ENCODE measurements around the gene THEMIS. TPM values are rescaled to one million over a fixed set of nuclear protein-coding genes. Genes with fewer than 3 reads are reported as not detected.
"Not testable (repeated sequence)": the region's sequence is repeated elsewhere in the genome, so short reads cannot be mapped to it uniquely, and the experiment has no call there.

Gene THEMIS
- total RNA-seq, 4 donors from 2014 or later, result 0.68 to 1.8 (median 1.4) TPM

GRCh38 chr6:127690588-127690987 is 210.3 kb downstream of the THEMIS start:
- Histone ChIP-seq H3K36me3 (no peaks in the 10 kb centered on the region), H3K9me3 (no peaks in the 10 kb centered on the region), H3K4me3 (replicated peaks in 1 of 3) (no peak overlapping the region), H3K4me1 (no peaks in the 10 kb centered on the region), H3K27ac (no peak overlapping the region), H3K27me3 (no peaks in the 10 kb centered on the region)
- TF ChIP-seq POLR2A (IDR thresholded peaks at IDR 0.05), result no peak
- TF ChIP-seq CTCF (IDR thresholded peaks at IDR 0.05), result no peak
- no peak for DNase-seq
- intact Hi-C loops (cut with DNase I), result no loop called here

GRCh38 chr6:127690092-127690491 is 210.8 kb downstream of the THEMIS start:
- Histone ChIP-seq H3K4me3 (replicated peaks in 1 of 3) (no peak overlapping the region), H3K9me3 (no peaks in the 10 kb centered on the region), H3K4me1 (no peaks in the 10 kb centered on the region), H3K27me3 (no peaks in the 10 kb centered on the region), H3K27ac (no peak overlapping the region), H3K36me3 (no peaks in the 10 kb centered on the region)
- DNase-seq, result no peak
- peak in 3 of 6 experiments; percentile 40 to 57 (median 55) for TF ChIP-seq CTCF (IDR thresholded peaks at IDR 0.05)
- TF ChIP-seq POLR2A (IDR thresholded peaks at IDR 0.05), result no peak
- intact Hi-C loops (cut with DNase I), result no loop called here

- intact Hi-C loops (cut with DNase I); H3K27ac ChIP-seq; H3K9me3 ChIP-seq; DNase-seq; H3K4me3 ChIP-seq (replicated peaks in 1 of 3); H3K27me3 ChIP-seq; H3K36me3 ChIP-seq; H3K4me1 ChIP-seq: not testable (repeated sequence)
- WGBS, 2 donors, result 90 to 93% methylated on average over 3 of the region's 3 CpGs
Observed at GRCh38 chr6:127687490-127687889, 213.4 kb downstream of the THEMIS start.

GRCh38 chr6:127686084-127686483 is 214.8 kb downstream of the THEMIS start:
- TF ChIP-seq POLR2A (IDR thresholded peaks at IDR 0.05) (no peak), CTCF (IDR thresholded peaks at IDR 0.05) (no peak)
- intact Hi-C loops (cut with DNase I), result no loop called here
- H3K36me3 ChIP-seq, result no peaks in the 10 kb centered on the region
- no peaks in the 10 kb centered on the region for H3K9me3 ChIP-seq
- DNase-seq, result no peak
- H3K4me1 ChIP-seq, result no peaks in the 10 kb centered on the region
- no peak overlapping the region for H3K27ac ChIP-seq
- no peaks in the 10 kb centered on the region for H3K27me3 ChIP-seq
- H3K4me3 ChIP-seq (replicated peaks in 1 of 3), result no peak overlapping the region

- Histone ChIP-seq H3K27me3 (no peaks in the 10 kb centered on the region), H3K36me3 (no peaks in the 10 kb centered on the region), H3K4me1 (no peaks in the 10 kb centered on the region), H3K4me3 (replicated peaks in 1 of 3) (no peak overlapping the region), H3K27ac (no peak overlapping the region), H3K9me3 (no peaks in the 10 kb centered on the region)
- DNase-seq, result no peak
- intact Hi-C loops (cut with DNase I), result no loop called here
- TF ChIP-seq CTCF (IDR thresholded peaks at IDR 0.05) (no peak), POLR2A (IDR thresholded peaks at IDR 0.05) (no peak)
- WGBS, 2 donors, result 86 to 89% methylated on average over 1 of the region's 1 CpG
Observed at GRCh38 chr6:127684501-127684900, 216.4 kb downstream of the THEMIS start.

Small RNAs within 50 kb of the gene (small RNA-seq; reads per million reads assigned to genes)
- gene MRPS17P5, result not detected
